GM18867 (cell line): ENCODE results near the gene ICA1.

Experiments used
- ATAC-seq: cut with Tn5 transposase; IDR thresholded peaks from one replicate; pipeline ENCODE4 v1.9.1; 2021; ENCODE audit warnings: mild to moderate bottlenecking, moderate library complexity; ENCODE audit not compliant: unreplicated experiment

The ICA1 gene

DNA sequence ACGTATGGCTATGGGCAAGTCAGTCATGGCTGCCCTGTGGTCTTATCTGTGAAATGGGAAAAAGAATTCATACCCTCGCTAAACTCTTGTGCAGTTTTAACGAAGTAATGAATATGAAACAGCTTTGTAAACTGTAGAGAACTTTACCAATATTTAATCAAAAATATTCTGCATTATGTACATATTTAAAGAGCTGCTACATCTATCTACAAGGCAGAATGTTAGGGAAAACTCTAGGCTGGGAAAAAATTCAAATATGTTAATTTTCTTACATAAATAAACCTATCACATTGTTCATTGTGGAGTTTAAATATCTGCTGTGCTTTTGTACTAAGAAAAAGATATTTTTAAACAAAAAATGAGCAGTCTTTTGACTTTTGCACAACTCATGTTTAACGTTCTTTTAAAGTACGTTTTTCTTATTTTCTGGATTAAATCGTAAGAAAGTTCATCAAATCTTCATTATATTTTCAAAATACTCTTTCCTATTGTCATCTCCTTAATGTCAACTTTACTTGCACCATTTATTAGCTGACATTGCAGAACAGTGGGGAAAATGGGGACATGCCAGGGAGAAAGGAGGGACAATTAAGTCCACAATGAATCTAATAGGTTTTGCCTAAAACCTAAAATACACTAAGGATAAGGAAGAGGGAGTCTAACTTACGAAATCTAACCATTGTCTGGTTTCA lies 57.5 kb downstream of the ICA1 start:
- ATAC-seq = no peak

- ATAC-seq = no peak
Observed at GRCh38 chr7:8201846-8202441, 60.0 kb downstream of the ICA1 start.

DNA sequence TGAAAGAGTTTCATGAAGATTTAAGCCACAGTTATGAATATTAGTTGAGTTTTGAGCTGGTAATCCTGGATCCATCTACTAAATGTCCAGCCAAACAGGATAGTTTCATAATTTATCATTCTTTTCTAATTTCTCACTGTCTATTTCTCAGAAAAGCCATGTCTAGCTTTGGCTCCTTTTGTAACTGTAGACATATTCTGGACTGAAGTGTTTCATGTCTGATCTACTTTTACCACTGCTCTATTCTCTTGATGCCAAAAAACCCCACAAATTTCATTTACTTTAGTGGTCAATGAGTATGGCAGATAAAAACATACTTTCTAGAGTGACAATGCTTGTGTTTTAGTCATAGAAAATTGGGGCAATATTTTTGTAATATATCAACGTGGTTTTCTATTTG lies 61.2 kb downstream of the ICA1 start:
- ATAC-seq = no peak

DNA sequence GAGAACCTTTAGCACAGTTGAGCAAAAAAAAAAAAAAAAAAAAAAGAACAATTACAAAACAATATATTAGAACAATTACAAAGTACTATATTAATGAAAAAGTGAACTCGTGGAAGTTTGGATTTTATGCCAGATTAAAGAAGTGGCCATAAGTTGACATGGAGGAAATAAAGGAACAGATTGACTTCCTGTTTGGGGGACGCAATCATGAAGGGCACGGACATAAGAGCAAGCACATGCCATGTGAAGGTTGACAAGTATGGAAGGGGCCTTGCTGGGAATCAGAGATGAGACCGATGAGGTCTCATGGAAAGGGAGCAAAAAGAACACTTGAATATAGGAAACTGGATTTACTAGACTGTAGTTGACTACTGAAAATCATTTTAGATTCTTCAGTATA lies 61.7 kb downstream of the ICA1 start:
- ATAC-seq = no peak

DNA sequence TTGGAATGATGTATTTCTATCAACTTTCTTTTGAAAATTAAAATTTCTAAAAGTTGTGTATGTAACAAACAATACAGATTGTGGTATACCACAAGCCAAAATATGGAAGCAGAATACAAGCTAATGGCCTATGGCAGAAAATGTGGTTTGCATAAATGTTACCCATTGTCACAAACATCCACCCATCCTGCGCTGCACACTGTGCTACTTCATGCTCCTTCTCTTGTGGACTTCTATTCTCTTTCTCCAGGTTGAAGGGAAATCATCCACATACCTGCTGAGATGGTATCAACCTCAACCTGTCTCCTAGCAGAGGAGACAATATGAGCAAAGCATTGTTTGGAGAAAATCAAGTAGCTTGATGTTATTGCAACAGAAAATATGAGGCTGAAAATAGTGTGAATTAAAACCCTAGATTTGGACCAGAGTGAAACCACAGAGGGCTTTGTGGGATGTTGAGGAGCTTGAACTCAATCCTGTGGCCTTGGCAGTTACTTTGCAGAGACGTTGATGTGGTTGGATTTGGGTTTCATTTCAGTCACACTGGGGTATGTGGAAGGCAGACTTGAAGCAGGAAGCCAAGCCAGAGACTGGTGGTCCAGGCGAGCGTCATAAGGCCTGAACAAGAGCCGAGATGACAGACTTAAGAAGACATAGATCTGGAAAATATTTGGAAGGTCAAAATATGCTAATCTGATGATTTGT lies 63.8 kb downstream of the ICA1 start:
- ATAC-seq = no peak

GRCh38 chr7:8192897-8193296 lies 69.1 kb downstream of the ICA1 start:
- no peak for ATAC-seq

- ATAC-seq = peak; percentile 84
Observed at GRCh38 chr7:8190119-8190895, 71.7 kb downstream of the ICA1 start.

DNA sequence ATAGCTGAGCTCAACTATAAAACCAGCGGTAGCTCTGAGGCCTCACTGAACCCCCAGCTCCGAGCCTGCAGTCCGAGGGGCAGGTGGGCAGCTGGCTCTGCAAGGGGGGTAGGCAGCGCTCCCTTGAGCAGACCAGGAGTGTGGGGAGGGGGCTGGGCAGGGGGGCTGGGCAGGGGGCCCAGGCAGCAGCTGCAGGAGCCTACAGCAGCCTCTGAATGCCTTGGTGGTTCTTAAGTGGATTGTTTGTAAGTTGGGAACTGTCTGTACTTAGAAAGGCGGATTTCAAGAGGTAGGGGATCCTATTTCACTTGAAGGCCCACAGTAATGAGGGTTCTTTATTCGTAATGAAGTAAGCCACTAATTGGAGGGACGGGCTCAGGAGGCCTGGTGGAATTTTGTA lies 72.3 kb downstream of the ICA1 start:
- no peak for ATAC-seq

- ATAC-seq = no peak
Observed at GRCh38 chr7:8185926-8186683, 75.9 kb downstream of the ICA1 start.

GRCh38 chr7:8184221-8184620 lies 77.7 kb downstream of the ICA1 start:
- ATAC-seq = no peak

GRCh38 chr7:8179486-8179885 lies 82.5 kb downstream of the ICA1 start:
- no peak for ATAC-seq

- no peak for ATAC-seq
Observed at GRCh38 chr7:8178353-8178752, 83.6 kb downstream of the ICA1 start.

DNA sequence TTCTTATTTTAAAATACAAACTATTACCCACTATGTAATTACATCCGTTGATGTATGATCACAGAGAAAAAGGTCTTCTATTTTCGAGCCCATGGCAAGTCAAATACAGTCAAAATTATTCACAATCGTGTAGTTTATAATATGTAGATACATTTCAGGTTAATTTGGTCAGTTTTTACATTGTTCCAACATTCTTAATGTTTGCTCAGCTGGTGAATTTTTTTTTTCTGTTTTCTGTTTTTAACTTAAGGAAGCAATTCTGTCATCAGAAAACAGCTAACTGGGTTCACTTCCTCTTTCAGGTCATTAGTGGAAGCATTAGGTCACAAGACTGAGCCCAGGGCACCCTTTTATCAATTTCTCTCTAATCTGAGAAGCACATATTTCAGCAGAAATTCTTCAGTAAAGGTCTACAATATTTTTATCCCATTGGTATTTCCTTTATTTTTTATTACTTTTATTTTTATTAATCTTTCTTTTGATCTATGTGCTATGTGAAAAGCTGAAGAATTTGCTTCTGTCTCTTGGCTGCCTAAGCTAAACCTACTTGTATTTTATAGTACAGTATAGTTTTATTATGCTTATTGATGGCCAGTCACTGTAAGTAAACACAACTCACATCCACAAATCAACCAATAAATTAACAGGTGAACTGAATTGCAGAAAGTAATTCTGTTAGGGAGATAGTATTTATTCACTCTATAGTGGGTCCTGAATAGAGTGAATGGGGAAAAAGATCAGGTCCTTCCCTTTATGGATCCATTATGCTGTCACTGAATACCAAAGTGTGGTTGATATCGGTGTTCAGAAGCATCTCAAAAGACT lies 84.6 kb downstream of the ICA1 start:
- ATAC-seq = peak; percentile 59

GRCh38 chr7:8176370-8177081 lies 85.4 kb downstream of the ICA1 start:
- peak; percentile 76 for ATAC-seq

DNA sequence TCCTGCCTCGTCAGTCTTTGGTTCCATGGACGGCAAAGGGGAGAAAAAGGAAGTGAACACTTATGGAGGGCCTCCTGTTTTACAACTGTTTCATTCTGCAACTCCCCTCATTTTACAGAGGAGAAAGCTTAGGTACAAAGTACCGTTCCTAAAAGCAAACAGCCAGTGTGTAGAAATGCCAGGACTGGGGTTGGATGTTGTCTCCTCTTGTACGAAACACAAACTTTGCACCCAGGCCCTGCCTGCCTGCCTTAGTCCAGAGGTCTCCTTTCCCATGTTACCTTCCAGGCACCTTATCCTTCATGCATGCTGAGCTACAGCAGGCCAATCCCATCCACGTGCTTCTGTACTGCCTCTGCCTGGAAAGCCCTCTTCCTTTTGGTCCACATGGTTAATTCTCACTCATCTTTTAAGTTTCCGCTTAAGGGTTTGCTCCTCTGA lies 86.0 kb downstream of the ICA1 start:
- no peak for ATAC-seq

GRCh38 chr7:8172372-8173354 lies 89.3 kb downstream of the ICA1 start:
- no peak for ATAC-seq

DNA sequence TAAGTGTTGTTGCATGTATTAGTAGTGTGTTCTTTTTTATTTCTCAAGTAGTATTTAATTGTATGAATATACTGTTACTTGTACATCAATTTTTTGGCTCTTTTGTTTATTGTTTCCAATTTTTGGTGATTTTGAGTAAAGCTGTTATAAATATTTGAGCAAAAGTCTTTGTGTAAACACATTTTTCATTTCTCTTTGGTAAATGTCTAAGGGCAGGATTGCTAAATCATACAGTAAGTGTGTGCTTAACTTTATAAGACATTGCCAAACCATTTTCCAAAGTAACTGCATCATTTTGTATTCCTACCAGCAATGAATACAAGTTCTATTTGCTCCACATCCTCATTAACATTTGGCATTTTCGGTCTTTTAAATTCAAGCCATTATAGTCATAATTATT lies 92.8 kb downstream of the ICA1 start:
- no peak for ATAC-seq

DNA sequence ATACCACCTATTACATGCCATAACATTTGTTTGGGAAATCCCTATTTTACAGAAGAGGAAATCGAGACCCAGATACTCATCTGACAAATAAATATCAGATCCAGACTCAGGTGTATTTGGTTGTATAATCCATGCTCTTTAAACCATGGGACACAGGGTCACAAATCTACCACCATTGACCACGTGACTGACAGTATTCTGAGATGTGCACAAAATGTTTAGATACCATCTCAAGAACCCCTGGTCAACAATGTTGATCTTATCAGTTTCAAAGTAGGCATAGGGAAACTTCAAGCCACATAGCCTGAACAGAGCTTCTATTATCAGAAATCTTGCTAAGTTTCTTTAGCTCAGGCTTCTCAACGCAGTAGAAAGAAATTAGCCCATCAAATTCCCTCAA lies 93.6 kb downstream of the ICA1 start:
- ATAC-seq = no peak
